Activated CD4-positive, alpha-beta memory T cell treated with anti-CD3 and anti-CD28 coated beads, Interleukin-2, amount 10 ng/mL, durations not matched to agents 7 days and 5 days (primary cell): ENCODE data around the gene CYP2J2. TPM values are rescaled to one million over a fixed set of nuclear protein-coding genes. Genes with fewer than 3 reads are reported as not detected.
"Not testable (repeated sequence)": the region's sequence is repeated elsewhere in the genome, so short reads cannot be mapped to it uniquely, and the experiment has no call there.

Experiments
- CTCF ChIA-PET: fragments of 350-600 bp; sonication (Branson Sonifier 250); formaldehyde crosslinking; loops from one replicate; lab custom pipeline; 2021; ENCODE audit warnings: antibody characterized with exemption, inconsistent platforms; lab: Charles Lee
- POLR2A ChIA-PET: fragments of 350-600 bp; sonication (Branson Sonifier 250); formaldehyde crosslinking; loops from one replicate; lab custom pipeline; 2021; ENCODE audit warnings: antibody characterized with exemption; lab: Charles Lee
- DNase-seq: peaks from one replicate; pipeline ENCODE4 v3.0.0-alpha.2; 2020
- H3K27ac Mint-ChIP-seq: one replicate; pipeline ENCODE4 v1.8.0; 2021; ENCODE audit warnings: mild to moderate bottlenecking, mixed read lengths
- H3K27me3 Mint-ChIP-seq: one replicate; pipeline ENCODE4 v1.8.0; 2021; ENCODE audit warnings: mixed read lengths
- H3K36me3 Mint-ChIP-seq: one replicate; pipeline ENCODE4 v1.8.0; 2021; ENCODE audit warnings: low read depth, mixed read lengths
- H3K4me1 Mint-ChIP-seq: one replicate; pipeline ENCODE4 v1.8.0; 2021; ENCODE audit warnings: mixed read lengths
- H3K4me3 Mint-ChIP-seq: one replicate; pipeline ENCODE4 v1.8.0; 2021; ENCODE audit warnings: mild to moderate bottlenecking, mixed read lengths
- H3K9me3 Mint-ChIP-seq: one replicate; pipeline ENCODE4 v1.8.0; 2021; ENCODE audit warnings: mixed read lengths
- total RNA-seq, 2 experiments: library from RNA; stranded (reverse); gene quantifications; one replicate each; pipeline ENCODE4 v1.2.3, GENCODE V29; 2021

Gene CYP2J2
- total RNA-seq, 2 experiments from 2014 or later: 2.8 TPM

- Mint-ChIP-seq H3K9me3 (no peaks in the 10 kb centered on the region), H3K27ac (no peak overlapping the region), H3K36me3 (no peaks in the 10 kb centered on the region), H3K4me3 (no peak overlapping the region), H3K4me1 (no peaks in the 10 kb centered on the region), H3K27me3 (peaks cover 13% of the 10 kb centered on the region)
- DNase-seq: peak; percentile 57
- ChIA-PET CTCF (interaction anchor here (0.6 to 3.5 kb wide), 34 partner anchors 8 to 1101 kb away, joined by 3 to 66 read pairs (median 4); partner anchors contain the start of gene CYP2J2), POLR2A (interaction anchor here (0.8 kb wide), 1 partner anchor 45 kb away, joined by 3 read pairs; no protein-coding TSS in a partner anchor)
Measured at GRCh38 chr1:59947047-59947938, 20.7 kb upstream of the CYP2J2 start.

- H3K4me1 Mint-ChIP-seq: no peaks in the 10 kb centered on the region
- CTCF ChIA-PET: interaction anchor here (1.9 to 3.5 kb wide), 3 partner anchors 18 to 67 kb away, joined by 10 to 66 read pairs (median 47); partner anchors contain the start of gene CYP2J2
- no peak for DNase-seq
- no peaks in the 10 kb centered on the region for H3K9me3 Mint-ChIP-seq
- H3K27ac Mint-ChIP-seq: no peak overlapping the region
- peaks cover 14% of the 10 kb centered on the region for H3K27me3 Mint-ChIP-seq
- POLR2A ChIA-PET: no interaction called here
- H3K4me3 Mint-ChIP-seq: no peak overlapping the region
- no peaks in the 10 kb centered on the region for H3K36me3 Mint-ChIP-seq
Measured at GRCh38 chr1:59945790-59946189, 19.2 kb upstream of the CYP2J2 start.

- H3K4me3 Mint-ChIP-seq: no peak overlapping the region
- no peaks in the 10 kb centered on the region for H3K9me3 Mint-ChIP-seq
- H3K27me3 Mint-ChIP-seq: peaks cover 27% of the 10 kb centered on the region
- no peak overlapping the region for H3K27ac Mint-ChIP-seq
- POLR2A ChIA-PET: no interaction called here
- H3K36me3 Mint-ChIP-seq: no peaks in the 10 kb centered on the region
- CTCF ChIA-PET: interaction anchor here (0.8 kb wide), 1 partner anchor 8 kb away, joined by 3 read pairs; no protein-coding TSS in a partner anchor
- no peak for DNase-seq
- no peaks in the 10 kb centered on the region for H3K4me1 Mint-ChIP-seq
Measured at GRCh38 chr1:59939393-59939792, 12.8 kb upstream of the CYP2J2 start.

GRCh38 chr1:59937636-59938210, 11.2 kb upstream of the CYP2J2 start:
- ChIA-PET CTCF (interaction anchor here (0.8 to 0.9 kb wide), 2 partner anchors 10 to 59 kb away, joined by 4 read pairs; no protein-coding TSS in a partner anchor), POLR2A (no interaction called here)
- Mint-ChIP-seq H3K9me3 (no peaks in the 10 kb centered on the region), H3K36me3 (no peaks in the 10 kb centered on the region), H3K27me3 (peaks cover 34% of the 10 kb centered on the region), H3K4me1 (no peaks in the 10 kb centered on the region), H3K27ac (no peak overlapping the region), H3K4me3 (no peak overlapping the region)
- DNase-seq: no peak

GRCh38 chr1:59936358-59936821, 9.8 kb upstream of the CYP2J2 start:
- Mint-ChIP-seq H3K9me3 (no peaks in the 10 kb centered on the region), H3K36me3 (no peaks in the 10 kb centered on the region), H3K4me3 (no peak overlapping the region), H3K4me1 (no peaks in the 10 kb centered on the region), H3K27ac (no peak overlapping the region), H3K27me3 (peaks cover 31% of the 10 kb centered on the region)
- POLR2A ChIA-PET: no interaction called here
- CTCF ChIA-PET: no interaction called here
- no peak for DNase-seq

GRCh38 chr1:59928996-59929395, 2.4 kb upstream of the CYP2J2 start:
- no peak for DNase-seq
- ChIA-PET POLR2A (no interaction called here), CTCF (interaction anchor here (2.6 kb wide), 1 partner anchor 18 kb away, joined by 10 read pairs; no protein-coding TSS in a partner anchor)
- Mint-ChIP-seq H3K9me3 (peaks cover 6% of the 10 kb centered on the region), H3K27ac (no peak overlapping the region), H3K36me3 (no peaks in the 10 kb centered on the region), H3K27me3 (peaks cover 51% of the 10 kb centered on the region), H3K4me3 (no peak overlapping the region), H3K4me1 (peaks cover 13% of the 10 kb centered on the region)

- Mint-ChIP-seq H3K27ac (no peak overlapping the region), H3K27me3 (peaks cover 44% of the 10 kb centered on the region), H3K9me3 (peaks cover 6% of the 10 kb centered on the region), H3K36me3 (peaks cover 3% of the 10 kb centered on the region), H3K4me1 (peaks cover 13% of the 10 kb centered on the region), H3K4me3 (peak overlapping the region; percentile 76)
- CTCF ChIA-PET: interaction anchor here (2.6 kb wide), 1 partner anchor 20 kb away, joined by 10 read pairs; no protein-coding TSS in a partner anchor
- DNase-seq: no peak
- POLR2A ChIA-PET: no interaction called here
Measured at GRCh38 chr1:59927213-59927612, 640 bp upstream of the CYP2J2 start.

- Mint-ChIP-seq H3K36me3 (peaks cover 3% of the 10 kb centered on the region), H3K27me3 (peaks cover 37% of the 10 kb centered on the region), H3K4me1 (peaks cover 18% of the 10 kb centered on the region), H3K4me3 (no peak overlapping the region), H3K27ac (no peak overlapping the region), H3K9me3 (peaks cover 6% of the 10 kb centered on the region)
- POLR2A ChIA-PET: no interaction called here
- CTCF ChIA-PET: interaction anchor here (0.6 to 1.2 kb wide), 2 partner anchors 45 to 924 kb away, joined by 3 to 4 read pairs; no protein-coding TSS in a partner anchor
- DNase-seq: no peak
Measured at GRCh38 chr1:59924653-59925052, 1.9 kb downstream of the CYP2J2 start.

GRCh38 chr1:59921258-59921899, 5.2 kb downstream of the CYP2J2 start:
- H3K36me3 Mint-ChIP-seq, H3K9me3 Mint-ChIP-seq, H3K27ac Mint-ChIP-seq, POLR2A ChIA-PET, DNase-seq, H3K4me3 Mint-ChIP-seq, CTCF ChIA-PET: not testable (repeated sequence)
- H3K27me3 Mint-ChIP-seq: peaks cover 17% of the 10 kb centered on the region
- peaks cover 14% of the 10 kb centered on the region for H3K4me1 Mint-ChIP-seq

GRCh38 chr1:59919746-59920145, 6.8 kb downstream of the CYP2J2 start:
- CTCF ChIA-PET: no interaction called here
- H3K4me3 Mint-ChIP-seq: no peak overlapping the region
- H3K27ac Mint-ChIP-seq: no peak overlapping the region
- peaks cover 16% of the 10 kb centered on the region for H3K27me3 Mint-ChIP-seq
- peaks cover 3% of the 10 kb centered on the region for H3K36me3 Mint-ChIP-seq
- H3K9me3 Mint-ChIP-seq: peaks cover under 1% of the 10 kb centered on the region
- POLR2A ChIA-PET: no interaction called here
- no peak for DNase-seq
- peaks cover 7% of the 10 kb centered on the region for H3K4me1 Mint-ChIP-seq

GRCh38 chr1:59917785-59918180, 8.8 kb downstream of the CYP2J2 start:
- no peaks in the 10 kb centered on the region for H3K9me3 Mint-ChIP-seq

GRCh38 chr1:59917026-59917784, 9.4 kb downstream of the CYP2J2 start:
- no peak for DNase-seq
- CTCF ChIA-PET: no interaction called here

More at GRCh38 chr1:59917785-59918180, 8.8 kb downstream of the CYP2J2 start:
- no peak for DNase-seq
- Mint-ChIP-seq H3K4me1 (peaks cover 7% of the 10 kb centered on the region), H3K27ac (no peak overlapping the region), H3K27me3 (peaks cover 16% of the 10 kb centered on the region), H3K36me3 (no peaks in the 10 kb centered on the region), H3K4me3 (no peak overlapping the region)
- POLR2A ChIA-PET: no interaction called here
- CTCF ChIA-PET: no interaction called here

More at GRCh38 chr1:59917026-59917784, 9.4 kb downstream of the CYP2J2 start:
- peaks cover 14% of the 10 kb centered on the region for H3K27me3 Mint-ChIP-seq
- H3K9me3 Mint-ChIP-seq: no peaks in the 10 kb centered on the region
- H3K27ac Mint-ChIP-seq: no peak overlapping the region
- peaks cover 7% of the 10 kb centered on the region for H3K4me1 Mint-ChIP-seq
- no peak overlapping the region for H3K4me3 Mint-ChIP-seq
- POLR2A ChIA-PET: no interaction called here
- H3K36me3 Mint-ChIP-seq: no peaks in the 10 kb centered on the region
